Measurements from ENCODE around the gene RYR3. TPM values are rescaled to one million over a fixed set of nuclear protein-coding genes. Genes with fewer than 3 reads are reported as not detected.

RYR3 gene
- total and polyA plus RNA-seq, 10 of the 15 experiments (the other 5 are each of a cell fraction or from before 2014, with no cell fraction given), result under 0.01 to 0.44 (median 0.16) TPM; not detected in 5

GRCh38 chr15:33581032-33581431 is 270.3 kb downstream of the RYR3 start:
- DNase-seq (ENCODE audit: low read depth, low spot score) (no peak), ATAC-seq (no peak), FAIRE-seq (no peak)
- intact Hi-C loops (cut with micrococcal nuclease; ENCODE audit: unreplicated experiment) (no loop called here), in situ Hi-C loops (cut with MboI) (no loop called here)
- WGBS (ENCODE audit: insufficient coverage, insufficient replicate concordance, low lambda C conversion rate, missing lambda C conversion rate), result 0% methylated on average over 3 of the region's 3 CpGs
- Histone ChIP-seq H3K4me3 (no peak overlapping the region), H3K4me2 (ENCODE audit: control insufficient read depth, insufficient read depth) (no peak overlapping the region), H3K27ac (ENCODE audit: control insufficient read depth, insufficient read depth) (no peak overlapping the region), H3K9ac (ENCODE audit: control insufficient read depth, insufficient read depth, low read length) (no peak overlapping the region), H2AFZ (ENCODE audit: control insufficient read depth, low read depth, low read length) (no peak overlapping the region), H3K9me3 (replicated peaks; ENCODE audit: control insufficient read depth, insufficient read depth, low read length) (no peaks in the 10 kb centered on the region), H3K4me1 (ENCODE audit: control insufficient read depth, insufficient read depth, low read length) (no peaks in the 10 kb centered on the region), H4K20me1 (ENCODE audit: control insufficient read depth, insufficient read depth) (no peaks in the 10 kb centered on the region), H3K79me2 (ENCODE audit: control insufficient read depth, insufficient read depth, low read length) (no peaks in the 10 kb centered on the region), H3K36me3 (ENCODE audit: control insufficient read depth in 2 of 2, insufficient read depth in 2 of 2, low read length in 1 of 2) (no peaks in the 10 kb centered on the region), H3K27me3 (replicated peaks in 1 of 2; ENCODE audit: control insufficient read depth in 2 of 2, insufficient read depth in 2 of 2, low read length in 1 of 2) (no peaks in the 10 kb centered on the region)
- ChIA-PET POLR2A (no interaction called here), CTCF (no interaction called here), RAD21 (ENCODE audit: unreplicated experiment) (no interaction called here), SMC1A (ENCODE audit: uncharacterized antibody, unreplicated experiment) (no interaction called here)
- no TSS peak for BruUV-seq (replicated peaks)
- no peak for TF ChIP-seq BACH1 (IDR thresholded peaks at IDR 0.05; ENCODE audit: borderline replicate concordance)
- TF ChIP-seq JUNB (IDR thresholded peaks at IDR 0.05), result no peak
- TF ChIP-seq ELK1 (IDR thresholded peaks at IDR 0.05; ENCODE audit: low read depth, low read length), result no peak
- no peak for TF ChIP-seq DPF2 (IDR thresholded peaks at IDR 0.05)
- TF ChIP-seq RELA (IDR thresholded peaks at IDR 0.05; ENCODE audit: borderline replicate concordance, partially characterized antibody), result no peak
- TF ChIP-seq ZNF274 (IDR thresholded peaks at IDR 0.05; ENCODE audit: insufficient read depth, insufficient read length), result no peak
- no peak for TF ChIP-seq TCF7 (IDR thresholded peaks at IDR 0.05; ENCODE audit: borderline replicate concordance)
- no peak for TF ChIP-seq ATF7 (IDR thresholded peaks at IDR 0.05; ENCODE audit: low read depth)
- no peak for TF ChIP-seq CHD1 (IDR thresholded peaks at IDR 0.05; ENCODE audit: low read depth, low read length)
- no peak for TF ChIP-seq BCL3 (IDR thresholded peaks at IDR 0.05; ENCODE audit: borderline replicate concordance, insufficient read depth, low read depth, low read length, poor library complexity, severe bottlenecking)
- TF ChIP-seq RELB (IDR thresholded peaks at IDR 0.05; ENCODE audit: low read depth), result no peak
- TF ChIP-seq, protein P1, sequence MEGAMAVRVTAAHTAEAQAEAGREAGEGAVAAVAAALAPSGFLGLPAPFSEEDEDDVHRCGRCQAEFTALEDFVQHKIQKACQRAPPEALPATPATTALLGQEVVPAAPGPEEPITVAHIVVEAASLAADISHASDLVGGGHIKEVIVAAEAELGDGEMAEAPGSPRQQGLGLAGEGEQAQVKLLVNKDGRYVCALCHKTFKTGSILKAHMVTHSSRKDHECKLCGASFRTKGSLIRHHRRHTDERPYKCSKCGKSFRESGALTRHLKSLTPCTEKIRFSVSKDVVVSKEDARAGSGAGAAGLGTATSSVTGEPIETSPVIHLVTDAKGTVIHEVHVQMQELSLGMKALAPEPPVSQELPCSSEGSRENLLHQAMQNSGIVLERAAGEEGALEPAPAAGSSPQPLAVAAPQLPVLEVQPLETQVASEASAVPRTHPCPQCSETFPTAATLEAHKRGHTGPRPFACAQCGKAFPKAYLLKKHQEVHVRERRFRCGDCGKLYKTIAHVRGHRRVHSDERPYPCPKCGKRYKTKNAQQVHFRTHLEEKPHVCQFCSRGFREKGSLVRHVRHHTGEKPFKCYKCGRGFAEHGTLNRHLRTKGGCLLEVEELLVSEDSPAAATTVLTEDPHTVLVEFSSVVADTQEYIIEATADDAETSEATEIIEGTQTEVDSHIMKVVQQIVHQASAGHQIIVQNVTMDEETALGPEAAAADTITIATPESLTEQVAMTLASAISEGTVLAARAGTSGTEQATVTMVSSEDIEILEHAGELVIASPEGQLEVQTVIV (IDR thresholded peaks at IDR 0.05; ENCODE audit: borderline replicate concordance, partially characterized antibody), result no peak
- no peak for TF ChIP-seq ZBTB33 (IDR thresholded peaks at IDR 0.05)
- no peak for TF ChIP-seq MXI1 (IDR thresholded peaks at IDR 0.05; ENCODE audit: low read depth, low read length)
- no peak for TF ChIP-seq FOS (IDR thresholded peaks at IDR 0.05; ENCODE audit: borderline replicate concordance, extremely low read depth, insufficient read length)
- TF ChIP-seq GABPA (IDR thresholded peaks at IDR 0.05; ENCODE audit: low read depth), result no peak
